Bronchial epithelial cell (primary cell): ENCODE measurements around the gene CACNA1D. TPM values are rescaled to one million over a fixed set of nuclear protein-coding genes. Genes with fewer than 3 reads are reported as not detected.

Source experiments
- DNase-seq: peaks from one replicate; pipeline ENCODE4 v3.0.0-alpha.2; 2010; ENCODE audit warnings: low read depth
- FAIRE-seq: peaks from 2 replicates; lab custom pipeline; 2011; peaks lifted over from hg19 to GRCh38; lab: Jason Lieb, UNC
- H3K27me3 ChIP-seq: 2 replicates; pipeline ENCODE4 v1.5.1; 2011; ENCODE audit warnings: low read length; ENCODE audit not compliant: control insufficient read depth, insufficient read depth
- H3K36me3 ChIP-seq: 2 replicates; pipeline ENCODE4 v1.5.1; 2011; ENCODE audit warnings: low read length; ENCODE audit not compliant: control insufficient read depth, insufficient read depth
- H3K4me3 ChIP-seq: 2 replicates; pipeline ENCODE4 v1.5.1; 2011; ENCODE audit warnings: mild to moderate bottlenecking, low read depth, low read length, control low read depth
- CTCF ChIP-seq: IDR thresholded peaks from 2 replicates; pipeline ENCODE4 v1.5.1; 2011; ENCODE audit warnings: mild to moderate bottlenecking, moderate library complexity, low read length, control low read depth, inconsistent platforms; ENCODE audit not compliant: insufficient read depth, severe bottlenecking
- total RNA-seq: library from RNA; depleted of rRNA; stranded (reverse); fragments of >200 nt; gene quantifications from 2 replicates; pipeline ENCODE4 v1.2.1, GENCODE V29; 2014

CACNA1D gene
- total RNA-seq, 1 donor from 2014 or later = 0.26 TPM

GRCh38 chr3:53725387-53725995 lies 231.1 kb downstream of the CACNA1D start:
- TF ChIP-seq CTCF = no peak
- no peak for DNase-seq
- FAIRE-seq = no peak
- no peaks in the 10 kb centered on the region for H3K27me3 ChIP-seq
- no peak overlapping the region for H3K4me3 ChIP-seq
- H3K36me3 ChIP-seq = no peaks in the 10 kb centered on the region

DNA sequence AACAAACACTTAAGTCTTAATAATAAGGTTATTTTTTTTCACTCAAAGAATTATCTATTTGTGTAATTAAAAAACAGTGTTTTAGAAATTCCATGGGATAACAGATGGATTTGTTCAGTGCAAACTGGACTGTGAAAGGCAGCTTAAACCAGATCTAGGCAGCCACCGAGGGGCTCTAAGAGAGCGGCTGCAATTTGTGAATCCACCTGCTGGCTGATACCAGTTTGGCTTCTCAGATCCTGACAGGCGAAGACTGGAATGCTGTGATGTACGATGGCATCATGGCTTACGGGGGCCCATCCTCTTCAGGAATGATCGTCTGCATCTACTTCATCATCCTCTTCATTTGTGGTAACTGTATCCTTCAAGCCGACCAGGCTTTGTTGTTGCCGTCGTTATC lies 232.2 kb downstream of the CACNA1D start:
- no peak for TF ChIP-seq CTCF
- DNase-seq (no peak), FAIRE-seq (no peak)
- H3K4me3 ChIP-seq = no peak overlapping the region
- no peaks in the 10 kb centered on the region for H3K27me3 ChIP-seq
- no peaks in the 10 kb centered on the region for H3K36me3 ChIP-seq

- no peaks in the 10 kb centered on the region for H3K36me3 ChIP-seq
- no peak overlapping the region for H3K4me3 ChIP-seq
- TF ChIP-seq CTCF = no peak
- DNase-seq (no peak), FAIRE-seq (no peak)
- H3K27me3 ChIP-seq = no peaks in the 10 kb centered on the region
These were observed 234.2 kb downstream of the CACNA1D start for GRCh38 chr3:53728606-53729005.

DNA sequence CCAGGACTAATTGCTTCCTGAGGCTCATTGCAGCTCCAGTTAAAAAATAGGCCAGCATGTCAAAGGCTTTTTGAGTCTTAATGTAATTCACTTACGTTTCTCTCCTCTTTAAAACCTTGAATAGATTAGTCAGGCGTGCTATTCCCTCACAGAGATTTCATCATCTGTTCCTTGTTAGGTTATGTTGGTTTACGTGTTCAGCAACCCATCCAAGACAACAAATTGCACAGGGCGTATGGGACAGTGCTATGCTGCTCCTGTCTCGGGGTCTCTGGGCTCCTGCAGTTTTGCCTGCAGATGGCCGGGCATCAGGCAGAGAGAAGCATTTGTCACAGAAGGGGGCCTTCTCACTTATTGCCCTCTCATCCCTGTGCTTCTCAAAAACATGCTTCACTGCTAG lies 234.7 kb downstream of the CACNA1D start:
- TF ChIP-seq CTCF = no peak
- no peak for DNase-seq
- Histone ChIP-seq H3K27me3 (no peaks in the 10 kb centered on the region), H3K36me3 (no peaks in the 10 kb centered on the region), H3K4me3 (no peak overlapping the region)
- peak; percentile 80 for FAIRE-seq

DNA sequence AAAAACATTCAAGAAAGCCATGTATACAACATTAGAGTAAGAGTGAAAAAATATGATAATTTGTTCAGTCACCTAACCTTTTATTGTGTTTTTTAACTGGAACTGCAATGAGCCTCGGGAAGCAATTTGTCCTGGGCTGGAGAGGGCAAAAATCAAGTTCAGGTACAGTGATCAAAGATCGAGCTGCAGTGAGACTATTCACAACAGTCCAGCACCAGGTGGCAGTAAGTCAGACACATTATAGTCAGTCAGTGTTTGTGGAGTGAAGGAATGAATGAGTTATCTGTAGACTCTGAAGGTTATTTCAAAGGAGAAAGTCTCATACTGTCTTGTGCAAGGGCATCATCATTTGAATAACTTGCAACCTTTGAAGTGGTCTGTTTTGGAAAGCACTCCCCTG lies 235.2 kb downstream of the CACNA1D start:
- TF ChIP-seq CTCF = peak; percentile 35
- DNase-seq (peak; percentile 27), FAIRE-seq (no peak)
- H3K36me3 ChIP-seq = no peaks in the 10 kb centered on the region
- no peaks in the 10 kb centered on the region for H3K27me3 ChIP-seq
- no peak overlapping the region for H3K4me3 ChIP-seq

GRCh38 chr3:53730576-53730975 lies 236.2 kb downstream of the CACNA1D start:
- no peak for FAIRE-seq
- no peak for TF ChIP-seq CTCF
- Histone ChIP-seq H3K36me3 (no peaks in the 10 kb centered on the region), H3K27me3 (no peaks in the 10 kb centered on the region), H3K4me3 (no peak overlapping the region)
- no peak for DNase-seq
